ENCODE measurements around the gene SLC36A1. TPM values are rescaled to one million over a fixed set of nuclear protein-coding genes. Genes with fewer than 3 reads are reported as not detected.

Gene SLC36A1
- total RNA-seq, 1 donor from 2014 or later, result 19.9 TPM

GRCh38 chr5:151528153-151528552, 80.8 kb downstream of the SLC36A1 start:
- Histone ChIP-seq H3K4me3 (no peak overlapping the region), H3K9me3 (no peaks in the 10 kb centered on the region), H3K36me3 (no peaks in the 10 kb centered on the region), H3K27me3 (no peaks in the 10 kb centered on the region), H3K27ac (no peak overlapping the region), H3K4me1 (no peaks in the 10 kb centered on the region)
- TF ChIP-seq, protein P1, sequence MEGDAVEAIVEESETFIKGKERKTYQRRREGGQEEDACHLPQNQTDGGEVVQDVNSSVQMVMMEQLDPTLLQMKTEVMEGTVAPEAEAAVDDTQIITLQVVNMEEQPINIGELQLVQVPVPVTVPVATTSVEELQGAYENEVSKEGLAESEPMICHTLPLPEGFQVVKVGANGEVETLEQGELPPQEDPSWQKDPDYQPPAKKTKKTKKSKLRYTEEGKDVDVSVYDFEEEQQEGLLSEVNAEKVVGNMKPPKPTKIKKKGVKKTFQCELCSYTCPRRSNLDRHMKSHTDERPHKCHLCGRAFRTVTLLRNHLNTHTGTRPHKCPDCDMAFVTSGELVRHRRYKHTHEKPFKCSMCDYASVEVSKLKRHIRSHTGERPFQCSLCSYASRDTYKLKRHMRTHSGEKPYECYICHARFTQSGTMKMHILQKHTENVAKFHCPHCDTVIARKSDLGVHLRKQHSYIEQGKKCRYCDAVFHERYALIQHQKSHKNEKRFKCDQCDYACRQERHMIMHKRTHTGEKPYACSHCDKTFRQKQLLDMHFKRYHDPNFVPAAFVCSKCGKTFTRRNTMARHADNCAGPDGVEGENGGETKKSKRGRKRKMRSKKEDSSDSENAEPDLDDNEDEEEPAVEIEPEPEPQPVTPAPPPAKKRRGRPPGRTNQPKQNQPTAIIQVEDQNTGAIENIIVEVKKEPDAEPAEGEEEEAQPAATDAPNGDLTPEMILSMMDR (IDR thresholded peaks at IDR 0.05), result no peak
- intact Hi-C loops (cut with DNase I), result no loop called here
- DNase-seq (ENCODE audit: low spot score in 2 of 2), result no peak

DNA sequence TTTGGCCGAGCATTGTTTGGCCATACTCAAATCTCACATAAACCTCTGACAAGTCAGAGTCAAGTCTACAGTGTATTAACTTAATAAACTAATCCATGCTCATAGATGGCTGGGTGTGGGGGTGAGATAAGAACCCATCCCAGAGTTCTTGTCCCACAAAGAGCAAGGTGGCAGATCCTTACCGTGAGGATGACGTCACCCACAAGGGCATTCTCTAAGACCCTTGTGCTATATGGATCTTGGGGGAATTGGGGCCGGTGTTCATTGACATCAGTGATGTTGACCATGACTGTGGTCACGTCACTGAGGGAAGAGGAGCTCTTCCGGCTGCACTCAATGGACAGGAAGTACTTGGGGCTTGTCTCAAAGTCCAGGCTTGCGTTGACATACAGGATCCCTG, 81.6 kb downstream of the SLC36A1 start:
- DNase-seq (ENCODE audit: low spot score in 2 of 2), result no peak
- intact Hi-C loops (cut with DNase I), result no loop called here
- no peaks in the 10 kb centered on the region for H3K27me3 ChIP-seq
- no peak overlapping the region for H3K27ac ChIP-seq
- TF ChIP-seq, protein P1 (IDR thresholded peaks at IDR 0.05), result no peak
- no peak overlapping the region for H3K4me3 ChIP-seq
- H3K36me3 ChIP-seq, result no peaks in the 10 kb centered on the region
- H3K9me3 ChIP-seq, result no peaks in the 10 kb centered on the region
- no peaks in the 10 kb centered on the region for H3K4me1 ChIP-seq

GRCh38 chr5:151531581-151531980, 84.2 kb downstream of the SLC36A1 start:
- TF ChIP-seq, protein P1 (IDR thresholded peaks at IDR 0.05), result no peak
- H3K27me3 ChIP-seq, result no peaks in the 10 kb centered on the region
- H3K36me3 ChIP-seq, result no peaks in the 10 kb centered on the region
- intact Hi-C loops (cut with DNase I), result no loop called here
- H3K4me1 ChIP-seq, result no peaks in the 10 kb centered on the region
- no peak overlapping the region for H3K4me3 ChIP-seq
- H3K27ac ChIP-seq, result no peak overlapping the region
- no peak for DNase-seq (ENCODE audit: low spot score in 2 of 2)
- H3K9me3 ChIP-seq, result no peaks in the 10 kb centered on the region

DNA sequence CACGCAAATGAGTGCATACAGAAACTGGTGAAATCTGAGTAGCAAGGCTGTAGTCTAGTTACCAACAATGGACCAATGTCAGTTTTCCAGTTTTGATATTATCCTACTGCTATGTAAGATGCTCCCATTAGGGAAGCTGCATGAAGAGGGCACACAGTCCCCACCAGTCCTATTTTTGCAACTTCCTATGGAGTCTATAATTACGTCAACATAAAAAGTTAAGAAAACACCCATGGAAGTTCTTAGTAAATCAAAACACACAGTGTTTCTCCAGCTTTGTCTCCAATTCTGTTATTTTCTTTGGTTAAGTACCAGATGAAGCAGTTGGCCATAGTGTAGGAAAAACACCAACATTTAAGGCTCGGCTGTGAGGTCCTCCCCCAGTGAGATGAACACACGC, 85.0 kb downstream of the SLC36A1 start:
- Histone ChIP-seq H3K4me3 (no peak overlapping the region), H3K27ac (no peak overlapping the region), H3K27me3 (no peaks in the 10 kb centered on the region), H3K36me3 (no peaks in the 10 kb centered on the region), H3K9me3 (no peaks in the 10 kb centered on the region), H3K4me1 (no peaks in the 10 kb centered on the region)
- TF ChIP-seq, protein P1 (IDR thresholded peaks at IDR 0.05), result no peak
- DNase-seq (ENCODE audit: low spot score in 2 of 2), result no peak
- intact Hi-C loops (cut with DNase I), result no loop called here

GRCh38 chr5:151534350-151534749, 86.9 kb downstream of the SLC36A1 start:
- DNase-seq (ENCODE audit: low spot score in 2 of 2), result no peak
- intact Hi-C loops (cut with DNase I), result no loop called here
- H3K27me3 ChIP-seq, result no peaks in the 10 kb centered on the region
- H3K36me3 ChIP-seq, result no peaks in the 10 kb centered on the region
- no peak overlapping the region for H3K4me3 ChIP-seq
- no peak overlapping the region for H3K27ac ChIP-seq
- no peaks in the 10 kb centered on the region for H3K4me1 ChIP-seq
- TF ChIP-seq, protein P1 (IDR thresholded peaks at IDR 0.05), result no peak
- no peaks in the 10 kb centered on the region for H3K9me3 ChIP-seq

DNA sequence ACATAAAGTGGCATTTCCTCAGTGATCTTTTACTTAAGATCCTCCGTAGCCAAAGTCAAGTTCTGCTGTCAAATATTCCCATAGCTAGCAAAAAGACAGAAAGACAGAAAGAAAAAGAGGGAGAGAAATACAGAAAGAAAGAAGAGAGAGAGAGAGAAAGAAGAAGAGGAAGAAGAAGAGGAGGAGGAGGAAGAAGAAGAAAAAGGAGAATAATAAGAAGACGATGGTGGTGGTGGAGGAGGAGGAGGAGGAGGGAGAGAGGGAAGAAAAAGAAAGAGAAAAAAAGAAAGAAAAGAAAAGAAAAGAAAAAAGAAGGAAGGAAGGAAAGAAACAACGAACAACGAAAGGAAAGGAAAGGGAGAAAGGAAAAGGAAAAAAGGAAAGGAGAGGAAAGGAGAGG, 89.6 kb downstream of the SLC36A1 start:
- Histone ChIP-seq H3K9me3 (no peaks in the 10 kb centered on the region), H3K4me3 (no peak overlapping the region), H3K36me3 (no peaks in the 10 kb centered on the region), H3K4me1 (no peaks in the 10 kb centered on the region), H3K27me3 (no peaks in the 10 kb centered on the region), H3K27ac (no peak overlapping the region)
- no peak for DNase-seq (ENCODE audit: low spot score in 2 of 2)
- TF ChIP-seq, protein P1 (IDR thresholded peaks at IDR 0.05), result no peak
- intact Hi-C loops (cut with DNase I), result no loop called here
